Measurements from ENCODE around the gene MTHFD1L.
"Not testable (repeated sequence)": the region's sequence is repeated elsewhere in the genome, so short reads cannot be mapped to it uniquely, and the experiment has no call there.

Gene MTHFD1L

DNA sequence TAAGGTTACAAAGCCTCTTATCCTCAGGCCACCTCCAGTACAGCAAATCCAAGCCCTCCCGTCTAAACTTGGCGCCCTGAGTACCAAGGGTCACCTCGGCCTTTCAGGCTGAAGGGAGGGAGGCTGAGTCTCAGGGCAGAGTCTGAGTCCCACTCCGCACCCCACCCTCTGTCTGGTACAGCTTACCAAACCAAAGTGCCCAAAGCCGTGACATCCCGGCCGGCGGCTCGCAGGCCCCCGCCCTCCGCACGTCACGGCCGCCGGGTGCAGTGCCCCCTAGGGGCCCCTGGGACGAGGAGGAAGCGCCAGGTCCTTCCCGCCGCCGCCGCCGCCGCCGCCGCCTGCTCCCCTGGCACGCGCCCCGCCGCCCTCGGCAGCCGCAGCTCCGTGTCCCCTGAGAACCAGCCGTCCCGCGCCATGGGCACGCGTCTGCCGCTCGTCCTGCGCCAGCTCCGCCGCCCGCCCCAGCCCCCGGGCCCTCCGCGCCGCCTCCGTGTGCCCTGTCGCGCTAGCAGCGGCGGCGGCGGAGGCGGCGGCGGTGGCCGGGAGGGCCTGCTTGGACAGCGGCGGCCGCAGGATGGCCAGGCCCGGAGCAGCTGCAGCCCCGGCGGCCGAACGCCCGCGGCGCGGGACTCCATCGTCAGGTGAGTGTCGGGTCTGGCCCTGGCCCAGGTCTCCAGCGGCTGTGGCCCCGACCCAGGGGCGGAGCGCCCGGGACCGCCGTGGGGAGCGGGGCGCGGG is at the start of gene MTHFD1L:
MTHFD1L (plus strand) TSS at position 297 of the 741 bp plus-strand sequence; CDS start at position 418, 121 bp downstream.
- DNase-seq (ENCODE audit: low spot score) = peak; percentile 65

DNA sequence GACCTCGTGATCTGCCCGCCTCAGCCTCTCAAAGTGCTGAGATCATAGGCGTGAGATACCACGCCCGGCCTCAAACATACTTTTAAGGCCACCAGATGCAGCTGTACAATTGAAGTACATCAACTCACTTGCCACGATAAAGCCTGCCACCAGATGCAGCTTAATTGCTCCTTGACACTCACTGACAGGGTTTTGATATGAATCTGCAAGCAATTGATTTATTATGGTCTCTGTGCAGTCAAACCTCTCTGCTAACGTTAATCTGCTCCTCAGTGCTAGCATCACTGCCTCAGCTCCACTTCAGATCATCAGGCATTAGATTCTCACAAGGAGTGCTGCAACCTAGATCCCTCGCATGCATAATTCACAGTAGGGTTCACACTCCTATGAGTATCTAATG is 48.9 kb upstream of the MTHFD1L start:
- DNase-seq (ENCODE audit: low spot score) = not testable (repeated sequence)

DNA sequence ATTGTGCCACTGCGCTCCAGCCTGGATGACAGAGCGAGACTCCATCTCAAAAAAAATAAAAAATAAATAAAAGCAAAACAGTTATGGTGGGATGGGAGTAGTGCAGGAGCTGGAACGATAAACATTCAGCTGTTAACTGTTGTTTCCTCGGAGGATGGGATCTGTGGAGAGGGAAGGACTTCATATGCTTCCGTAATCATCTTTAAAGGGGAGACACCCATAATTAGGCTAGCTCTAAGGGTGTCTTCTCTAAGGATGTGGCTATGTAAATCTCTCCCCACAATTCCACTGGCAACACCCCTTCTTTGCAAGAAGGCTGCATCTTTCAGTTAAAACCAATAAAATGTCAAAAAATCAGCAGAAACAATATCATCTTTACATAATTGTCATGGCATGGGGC is 42.6 kb upstream of the MTHFD1L start:
- no peak for DNase-seq (ENCODE audit: low spot score)

DNA sequence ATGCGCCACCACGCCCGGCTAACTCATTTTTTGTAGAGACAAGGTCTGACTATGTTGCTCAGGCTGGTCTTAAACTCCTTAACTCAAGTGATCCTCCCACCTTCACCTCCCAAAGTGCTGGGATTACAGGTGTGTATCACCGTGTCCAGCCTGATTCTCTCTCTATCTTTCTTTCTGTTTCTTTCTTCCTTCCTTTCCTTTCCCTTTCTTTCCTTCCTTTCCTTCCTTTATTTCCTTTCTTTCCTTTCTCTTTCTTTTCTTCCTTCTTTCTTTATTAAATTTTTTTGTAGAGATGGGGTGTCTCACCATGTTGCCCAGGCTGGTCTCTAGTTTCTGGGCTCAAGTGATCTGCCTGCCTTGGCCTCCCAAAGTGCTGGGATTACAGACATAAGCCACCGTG is 38.7 kb upstream of the MTHFD1L start:
- DNase-seq (ENCODE audit: low spot score) = no peak

DNA sequence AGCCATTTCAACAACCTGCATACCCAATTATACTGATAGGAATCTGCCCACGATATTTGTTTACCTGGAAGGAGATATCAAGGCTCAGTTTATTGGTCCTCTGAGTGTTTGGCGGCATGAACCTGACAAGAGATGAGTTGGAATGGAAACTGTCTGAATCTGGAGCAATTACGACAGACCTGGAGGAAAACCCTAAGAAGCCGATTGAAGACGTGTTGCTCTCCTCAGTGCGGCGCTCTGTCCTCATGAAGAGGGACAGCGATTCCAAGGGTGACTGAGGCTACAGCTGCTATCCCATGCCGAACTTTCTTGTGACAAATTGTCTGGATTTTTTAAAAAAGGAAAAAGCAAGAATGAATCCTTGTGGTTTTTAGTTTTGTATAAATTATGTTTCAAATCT is 37.4 kb upstream of the MTHFD1L start:
- DNase-seq (ENCODE audit: low spot score) = not testable (repeated sequence)

DNA sequence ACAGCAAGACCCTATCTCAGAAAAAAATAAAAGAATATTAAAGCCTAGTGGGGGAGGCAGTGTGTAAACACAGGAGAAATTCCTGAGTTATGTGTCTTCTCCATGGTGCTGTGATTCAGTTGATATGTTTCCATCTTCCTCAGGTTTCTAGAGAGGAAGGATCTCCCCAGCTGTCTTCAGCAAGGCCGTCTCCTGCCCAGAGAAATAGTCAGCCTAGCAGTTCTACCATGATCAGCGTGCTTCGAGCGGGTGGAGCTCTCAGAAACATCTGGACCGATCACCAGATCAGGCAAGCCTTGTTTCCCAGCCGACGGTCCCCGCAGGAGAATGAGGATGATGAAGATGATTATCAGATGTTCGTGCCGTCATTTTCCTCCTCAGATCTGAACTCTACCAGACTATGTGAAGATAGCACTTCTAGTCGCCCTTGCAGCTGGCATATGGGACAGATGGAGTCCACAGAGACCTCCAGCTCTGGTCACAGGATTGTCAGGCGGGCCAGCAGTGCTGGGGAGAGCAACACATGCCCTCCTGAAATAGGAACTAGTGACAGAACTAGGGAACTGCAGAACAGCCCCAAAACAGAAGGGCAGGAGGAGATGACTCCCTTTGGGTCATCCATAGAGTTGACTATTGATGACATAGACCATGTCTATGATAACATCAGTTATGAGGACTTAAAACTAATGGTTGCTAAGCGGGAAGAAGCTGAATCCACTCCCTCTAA is 34.9 kb upstream of the MTHFD1L start:
- DNase-seq (ENCODE audit: low spot score) = no peak

DNA sequence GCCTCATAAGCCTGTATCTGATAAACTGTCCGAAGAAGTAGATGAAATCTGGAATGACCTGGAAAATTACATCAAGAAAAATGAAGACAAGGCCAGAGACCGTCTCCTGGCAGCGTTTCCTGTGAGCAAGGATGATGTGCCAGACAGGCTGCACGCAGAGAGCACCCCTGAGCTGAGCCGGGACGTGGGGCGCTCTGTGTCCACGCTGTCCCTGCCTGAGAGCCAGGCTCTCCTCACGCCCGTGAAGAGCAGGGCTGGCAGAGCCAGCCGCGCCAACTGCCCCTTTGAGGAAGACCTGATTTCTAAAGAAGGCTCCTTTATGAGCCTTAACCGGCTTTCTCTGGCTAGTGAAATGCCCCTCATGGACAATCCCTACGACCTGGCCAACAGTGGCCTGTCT is 33.9 kb upstream of the MTHFD1L start:
- no peak for DNase-seq (ENCODE audit: low spot score)

DNA sequence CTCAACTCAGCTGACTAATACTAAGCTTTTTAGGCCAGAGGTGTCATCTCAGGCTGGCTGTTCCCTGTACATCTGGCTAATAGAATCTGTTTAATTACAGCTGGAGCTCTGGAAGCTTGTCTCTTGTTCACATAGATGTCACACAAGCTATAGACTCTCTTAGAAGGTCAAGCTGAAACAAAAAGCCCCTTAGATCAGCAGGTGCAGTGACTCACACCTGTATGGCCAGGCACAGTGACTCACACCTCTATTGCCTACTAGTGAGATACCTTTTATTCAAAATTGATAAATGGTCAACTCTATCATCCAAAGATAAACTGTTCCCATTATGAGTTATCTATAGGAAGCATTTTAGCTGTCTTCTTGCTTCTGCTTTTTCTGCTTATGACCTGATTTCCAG is 29.9 kb upstream of the MTHFD1L start:
- DNase-seq (ENCODE audit: low spot score) = no peak

DNA sequence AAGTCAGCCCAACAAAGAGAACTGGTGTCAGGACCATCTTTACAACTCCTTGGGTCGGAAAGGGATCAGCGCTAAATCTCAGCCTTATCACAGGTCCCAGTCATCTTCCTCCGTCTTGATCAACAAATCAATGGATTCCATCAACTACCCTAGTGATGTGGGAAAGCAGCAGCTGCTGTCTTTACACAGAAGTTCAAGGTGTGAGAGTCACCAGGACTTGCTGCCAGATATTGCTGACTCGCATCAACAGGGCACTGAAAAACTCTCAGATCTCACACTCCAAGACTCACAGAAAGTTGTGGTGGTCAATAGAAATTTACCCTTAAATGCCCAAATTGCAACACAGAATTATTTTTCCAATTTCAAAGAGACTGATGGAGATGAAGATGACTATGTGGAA is 25.3 kb upstream of the MTHFD1L start:
- DNase-seq (ENCODE audit: low spot score) = no peak

DNA sequence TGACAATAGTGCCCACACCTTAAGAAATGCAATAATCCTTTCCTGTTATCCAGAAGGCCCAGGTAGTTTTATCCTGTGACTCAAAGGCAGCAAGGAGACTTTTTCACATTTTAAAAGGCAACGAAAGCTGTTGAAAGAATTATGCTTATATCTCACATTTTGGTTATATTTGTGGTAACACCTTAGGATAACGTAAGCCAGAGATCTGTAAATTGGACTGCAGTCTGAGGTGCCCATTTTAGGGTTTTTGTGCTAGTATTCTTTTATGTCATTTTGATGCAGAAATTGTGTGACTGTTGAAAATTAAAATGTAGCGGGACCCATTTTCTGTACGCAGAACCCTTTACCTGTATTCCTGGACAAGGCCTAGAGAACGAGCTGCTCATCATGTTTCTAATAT is 24.3 kb upstream of the MTHFD1L start:
- no peak for DNase-seq (ENCODE audit: low spot score)

DNA sequence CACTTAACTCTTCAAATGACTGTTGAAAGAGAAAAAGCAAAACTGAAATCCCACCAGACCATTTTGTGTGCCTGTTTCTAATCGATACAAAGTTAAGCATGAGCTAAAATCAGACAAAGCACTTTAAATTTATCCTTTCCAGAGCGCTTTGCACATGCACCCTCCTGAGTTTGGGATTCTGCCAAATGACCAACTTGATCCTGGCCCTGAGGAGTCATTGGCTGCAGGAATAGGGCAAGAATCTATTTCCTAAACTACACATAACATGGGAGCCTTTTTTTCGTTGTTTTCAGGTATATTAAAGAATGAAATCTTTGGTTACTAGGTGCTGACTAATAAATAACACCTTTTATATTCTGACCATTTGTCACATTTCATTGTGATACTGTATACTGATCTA is 23.8 kb upstream of the MTHFD1L start:
- no peak for DNase-seq (ENCODE audit: low spot score)

DNA sequence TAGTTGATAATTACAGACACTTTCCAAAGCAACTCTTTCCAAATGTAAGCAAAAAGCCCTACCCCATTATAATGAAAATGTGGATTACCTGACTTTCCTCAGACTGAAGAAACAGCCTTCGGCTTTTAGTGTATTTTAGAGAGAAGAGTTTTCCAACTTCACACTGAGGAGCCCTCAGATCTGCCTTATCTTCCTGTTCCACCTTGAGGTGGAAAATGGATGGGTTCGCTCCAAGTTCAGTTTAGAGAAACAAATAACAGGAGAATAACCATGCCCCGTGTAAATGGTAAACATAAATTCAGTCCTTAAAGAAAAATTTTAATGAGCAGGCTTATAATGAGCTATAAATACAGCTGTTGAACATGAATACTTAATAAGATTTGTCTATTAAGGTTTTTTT is 21.1 kb upstream of the MTHFD1L start:
- no peak for DNase-seq (ENCODE audit: low spot score)

DNA sequence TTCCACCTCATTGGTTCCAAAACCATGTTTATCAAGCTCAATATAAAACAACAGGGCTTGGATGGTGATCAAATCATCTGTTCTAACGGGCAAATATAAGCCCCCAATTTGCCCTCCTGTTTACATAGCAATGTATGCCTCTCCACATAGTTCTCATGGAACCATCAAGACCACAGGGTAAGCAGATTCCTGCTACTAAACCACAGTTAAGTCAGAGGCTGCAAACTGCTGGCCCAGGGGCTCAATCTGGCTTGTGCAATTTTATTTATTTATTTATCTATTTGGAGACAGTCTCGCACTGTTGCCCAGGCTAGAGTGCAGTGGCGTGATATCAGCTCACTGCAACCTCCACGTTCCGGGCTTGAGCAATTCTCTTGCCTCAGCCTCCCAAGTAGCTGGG is 18.9 kb upstream of the MTHFD1L start:
- no peak for DNase-seq (ENCODE audit: low spot score)

DNA sequence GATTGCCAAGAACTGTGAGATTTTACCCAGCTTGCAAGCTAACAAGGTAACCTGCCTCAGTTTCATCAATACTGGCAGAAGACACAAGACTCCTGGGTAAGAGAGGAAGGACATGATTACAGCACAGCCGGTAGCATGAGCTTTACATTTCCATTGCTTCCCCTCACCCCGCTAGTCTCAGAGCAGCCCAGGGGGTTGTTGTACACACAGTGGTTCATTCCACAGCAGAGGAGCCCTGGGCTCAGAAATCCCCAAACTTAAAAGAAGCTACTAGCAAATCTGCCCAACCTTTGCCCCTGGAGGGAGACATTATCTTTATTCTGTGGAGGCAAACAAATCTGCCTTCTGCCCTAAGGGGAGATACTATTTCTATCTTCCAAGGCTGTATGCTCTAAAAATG is 17.1 kb upstream of the MTHFD1L start:
- DNase-seq (ENCODE audit: low spot score) = no peak

DNA sequence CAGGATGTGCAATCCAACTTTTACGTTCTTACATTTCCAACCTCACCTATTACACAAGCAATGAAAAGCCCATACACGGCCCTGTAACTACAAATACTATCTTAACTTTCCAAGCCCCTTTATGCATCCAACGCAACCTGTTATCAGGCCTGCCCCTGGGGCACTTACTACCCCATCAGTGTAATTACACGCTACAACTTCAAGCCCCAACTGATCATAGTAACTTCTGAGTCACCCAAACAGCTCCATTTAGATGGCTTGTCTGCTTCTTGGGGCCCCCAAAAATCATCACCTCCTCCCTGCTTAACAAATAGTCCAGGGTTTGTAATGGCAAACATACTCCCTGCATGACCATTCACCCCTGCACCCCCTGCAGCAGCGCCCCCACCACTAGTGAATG is 11.1 kb upstream of the MTHFD1L start:
- not testable (repeated sequence) for DNase-seq (ENCODE audit: low spot score)

DNA sequence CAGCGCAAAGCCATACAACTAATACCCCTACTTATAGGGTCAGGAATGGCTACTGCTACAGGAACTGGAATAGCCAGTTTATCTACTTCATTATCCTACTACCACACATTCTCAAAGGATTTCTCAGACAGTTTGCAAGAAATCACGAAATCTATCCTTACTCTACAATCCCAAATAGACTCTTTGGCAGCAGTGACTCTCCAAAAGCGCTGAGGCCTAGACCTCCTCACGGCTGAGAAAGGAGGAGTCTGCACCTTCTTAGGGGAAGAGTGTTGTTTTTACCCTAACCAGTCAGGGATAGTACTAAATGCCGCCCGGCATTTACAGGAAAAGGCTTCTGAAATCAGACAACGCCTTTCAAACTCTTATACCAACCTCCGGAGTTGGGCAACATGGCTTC is 10.3 kb upstream of the MTHFD1L start:
- not testable (repeated sequence) for DNase-seq (ENCODE audit: low spot score)

DNA sequence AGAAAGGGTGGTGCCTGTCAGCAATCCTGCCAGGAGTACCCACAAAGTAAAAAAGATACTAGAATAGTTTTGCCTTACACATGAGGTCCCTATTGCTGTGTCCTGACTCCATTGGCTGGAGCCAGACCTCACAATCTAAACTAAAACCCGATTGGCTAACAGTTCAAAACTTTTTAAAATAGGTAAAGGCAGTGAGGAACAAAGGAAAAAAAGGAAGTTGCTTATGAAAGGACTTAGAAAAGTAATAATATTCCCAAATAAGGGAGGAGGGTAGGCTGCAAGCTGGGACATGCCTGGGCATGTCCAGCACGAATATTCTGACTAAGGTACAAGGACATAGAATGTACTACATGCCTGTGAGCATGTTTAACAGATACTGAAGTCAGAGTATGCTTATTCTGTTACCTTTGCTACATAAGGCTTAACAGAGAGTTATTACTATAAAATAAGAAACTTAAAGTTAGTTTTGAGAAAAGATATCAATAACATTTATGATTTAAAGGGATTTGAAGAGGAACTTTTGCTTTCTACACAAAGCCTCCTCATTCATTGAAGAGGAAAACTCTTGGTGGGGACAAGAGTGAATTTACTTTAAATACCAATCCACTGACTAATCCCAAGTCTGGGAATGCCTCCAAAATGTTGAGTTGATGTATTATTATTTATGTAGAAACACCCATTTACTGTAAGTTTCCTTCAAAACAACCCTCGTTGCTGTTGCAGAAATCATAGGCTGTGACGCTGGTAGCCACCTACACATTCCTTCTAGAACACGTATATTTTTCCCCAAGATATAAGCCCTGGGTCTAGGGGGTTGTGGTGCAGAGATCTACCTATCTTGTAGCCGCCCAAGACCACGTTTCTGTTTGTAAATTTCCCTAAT is 8.2 kb upstream of the MTHFD1L start:
- DNase-seq (ENCODE audit: low spot score) = no peak

DNA sequence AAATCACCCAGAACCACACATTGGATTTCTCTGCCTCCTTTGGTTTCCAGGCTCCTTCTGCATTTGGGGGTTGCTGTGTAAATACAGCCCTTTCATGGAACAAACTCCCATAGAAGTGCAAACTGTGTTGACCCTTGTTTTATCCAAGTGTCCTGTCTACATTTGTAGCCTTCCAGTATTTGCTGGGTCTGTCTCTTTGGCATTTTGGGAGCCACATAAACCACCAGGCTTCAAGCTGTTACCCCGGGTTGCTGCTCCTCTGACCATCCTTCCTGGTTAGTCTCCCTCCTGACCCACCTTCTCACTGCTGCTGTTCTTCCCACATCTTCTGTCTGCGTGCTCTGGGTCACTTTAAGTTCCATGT is 7.6 kb upstream of the MTHFD1L start:
- no peak for DNase-seq (ENCODE audit: low spot score)

DNA sequence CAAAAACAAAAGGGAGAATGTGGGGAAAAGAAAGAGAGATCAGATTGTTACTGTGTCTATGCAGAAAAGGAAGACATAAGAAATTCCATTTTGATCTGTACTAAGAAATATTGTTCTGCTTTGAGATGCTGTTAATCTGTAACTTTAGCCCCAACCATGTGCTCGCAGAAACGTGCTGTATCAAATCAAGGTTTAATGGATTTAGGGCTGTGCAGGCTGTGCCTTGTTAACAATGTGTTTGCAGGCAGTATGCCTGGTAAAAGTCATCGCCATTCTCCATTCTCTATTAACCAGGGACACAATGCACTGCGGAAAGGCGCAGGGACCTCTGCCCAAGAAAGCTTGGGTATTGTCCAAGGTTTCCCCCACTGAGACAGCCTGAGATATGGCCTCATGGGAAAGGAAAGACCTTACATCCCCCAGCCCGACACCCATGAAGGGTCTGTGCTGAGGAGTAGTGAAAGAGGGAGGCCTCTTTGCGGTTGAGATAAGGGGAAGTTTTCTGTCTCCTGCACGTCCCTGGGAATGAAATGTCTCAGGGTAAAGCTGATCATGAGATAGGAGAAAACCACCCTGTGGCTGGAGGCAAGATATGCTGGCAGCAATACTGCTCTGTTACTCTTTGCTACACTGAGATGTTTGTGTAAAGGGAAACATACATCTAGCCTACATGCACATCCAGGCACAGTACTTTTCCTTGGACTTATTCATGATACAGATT is 3.9 kb upstream of the MTHFD1L start:
- DNase-seq (ENCODE audit: low spot score) = peak; percentile 36

DNA sequence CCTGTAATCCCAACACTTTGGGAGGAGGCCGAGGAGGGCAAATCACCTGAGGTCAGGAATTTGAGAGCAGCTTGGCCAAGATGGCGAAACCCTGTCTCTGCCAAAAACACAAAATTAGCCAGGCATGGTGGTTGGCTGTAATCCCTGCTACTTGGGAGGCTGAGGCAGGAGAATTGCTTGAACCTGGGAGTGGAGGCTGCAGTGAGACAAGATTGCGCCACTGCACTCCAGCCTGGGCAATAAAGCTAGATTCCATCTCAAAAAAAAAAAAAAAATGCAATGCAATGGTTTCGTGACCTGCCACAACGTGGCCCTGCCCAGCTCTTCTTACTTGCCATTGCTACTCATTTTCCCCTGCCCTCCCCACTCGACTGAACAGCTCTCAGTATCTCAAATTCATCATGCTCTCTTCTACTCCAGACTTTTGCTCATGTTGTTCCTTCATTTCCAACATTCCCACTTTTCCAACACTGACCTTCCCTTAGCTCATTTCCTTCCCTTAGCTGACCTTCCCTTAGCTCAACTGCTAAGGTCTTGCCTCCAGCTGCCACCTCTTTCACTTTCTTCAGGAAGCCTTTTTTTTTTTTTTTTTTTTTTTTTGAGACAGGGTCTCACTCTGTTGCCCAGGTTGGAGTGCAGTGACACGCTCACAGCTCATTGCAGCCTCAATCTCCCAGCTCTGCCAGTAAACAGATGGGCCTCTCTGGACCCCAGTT is 2.1 kb upstream of the MTHFD1L start:
- no peak for DNase-seq (ENCODE audit: low spot score)

DNA sequence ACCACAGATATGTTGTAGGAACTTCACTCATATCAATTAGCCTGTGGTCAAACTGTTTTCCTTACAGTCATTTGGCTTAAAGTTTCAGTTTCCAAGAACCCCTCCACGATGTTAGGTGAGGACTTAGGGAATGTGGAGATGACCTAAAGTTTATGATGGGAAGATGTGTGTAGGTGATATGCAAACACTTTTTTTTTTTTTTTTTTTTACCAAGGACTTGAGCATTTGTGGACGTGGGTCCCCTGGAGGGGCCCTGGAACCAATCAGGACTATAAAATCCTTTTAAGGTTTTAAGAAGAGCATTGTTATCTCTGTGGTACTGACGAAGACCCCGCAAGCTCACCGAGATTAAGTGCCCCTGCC is 478 bp upstream of the MTHFD1L start:
- no peak for DNase-seq (ENCODE audit: low spot score)

Data from Ammon's horn (tissue), 1 donor.